ENCODE results near the gene PDSS1.
A peak's percentile ranks its signal among the peaks of the same experiment; 100 is the strongest.

Gene PDSS1

DNA sequence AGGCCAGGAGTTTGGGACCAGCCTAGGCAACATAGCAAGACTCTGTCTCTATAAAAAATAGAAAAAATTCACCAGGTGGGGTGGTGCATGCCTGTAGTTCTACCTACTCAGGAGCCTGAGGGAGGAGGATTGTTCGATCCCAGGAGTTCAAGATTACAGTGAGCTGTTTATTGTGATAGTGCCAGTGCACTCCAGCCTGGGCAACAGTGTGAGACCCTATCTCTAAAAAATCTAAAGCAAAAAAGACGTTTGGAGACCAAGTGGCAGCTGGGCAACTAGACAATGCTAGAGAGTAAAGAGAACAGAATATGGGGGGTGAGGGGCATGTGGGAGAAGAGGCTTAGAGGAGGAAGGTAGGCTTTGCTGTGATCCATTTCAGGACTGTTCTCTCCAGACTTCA is 1.4 kb downstream of the PDSS1 start:
- FAIRE-seq (no peak), DNase-seq (ENCODE audit: insufficient read length, low spot score) (no peak)

DNA sequence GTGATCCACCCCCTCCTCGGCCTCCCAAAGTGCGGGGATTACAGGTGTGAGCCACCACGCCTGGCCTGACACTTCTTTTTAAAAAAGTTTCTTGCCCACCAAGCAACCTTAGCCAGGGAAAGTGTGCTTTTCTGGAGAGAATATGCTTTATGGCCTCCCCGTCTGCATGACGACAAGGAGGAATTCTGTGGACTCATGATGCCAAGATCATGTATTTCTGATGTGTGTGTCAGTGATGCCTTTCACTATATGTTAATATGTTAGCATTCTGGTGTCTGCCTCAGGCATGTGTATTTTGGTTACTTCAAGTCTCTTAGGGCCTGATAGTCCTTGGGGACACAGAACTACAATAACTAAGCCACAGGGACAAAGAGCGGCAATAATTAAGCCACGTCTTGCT is 2.1 kb downstream of the PDSS1 start:
- FAIRE-seq (no peak), DNase-seq (ENCODE audit: insufficient read length, low spot score) (no peak)

DNA sequence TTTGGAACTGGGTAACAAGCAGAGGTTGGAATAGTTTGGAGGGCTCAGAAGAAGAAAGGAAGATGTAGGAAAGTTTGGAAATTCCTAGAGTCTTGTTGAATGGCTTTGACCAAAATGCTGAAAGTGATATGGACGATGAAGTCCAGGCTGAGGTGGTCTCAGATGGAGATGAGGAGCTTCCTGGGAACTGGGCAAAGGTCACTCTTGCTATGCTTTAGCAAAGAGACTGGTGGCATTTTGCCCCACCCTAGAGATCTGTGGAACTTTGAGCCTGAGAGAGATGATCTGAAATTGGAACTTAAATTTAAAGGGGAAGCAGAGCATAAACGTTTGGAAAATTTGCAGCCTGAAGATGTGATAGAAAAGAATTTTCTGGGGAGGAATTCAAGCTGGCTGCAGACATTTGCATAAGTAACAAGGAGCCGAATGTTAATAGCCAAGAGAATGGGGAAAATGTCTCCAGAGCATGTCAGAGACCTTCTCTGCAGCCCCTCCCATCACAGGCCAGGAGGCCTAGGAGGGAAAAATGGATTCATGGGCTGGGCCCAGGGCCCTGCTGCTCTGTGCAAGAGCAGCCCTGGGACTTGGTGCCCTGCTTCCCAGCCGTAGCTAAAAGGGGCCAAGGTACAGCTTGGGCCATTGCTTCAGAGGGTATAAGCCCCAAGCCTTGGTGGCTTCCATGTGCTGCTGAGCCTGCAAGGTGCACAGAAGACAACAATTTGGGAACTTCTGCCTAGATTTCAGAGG is 3.6 kb downstream of the PDSS1 start:
- FAIRE-seq (no peak), DNase-seq (ENCODE audit: insufficient read length, low spot score) (no peak)

DNA sequence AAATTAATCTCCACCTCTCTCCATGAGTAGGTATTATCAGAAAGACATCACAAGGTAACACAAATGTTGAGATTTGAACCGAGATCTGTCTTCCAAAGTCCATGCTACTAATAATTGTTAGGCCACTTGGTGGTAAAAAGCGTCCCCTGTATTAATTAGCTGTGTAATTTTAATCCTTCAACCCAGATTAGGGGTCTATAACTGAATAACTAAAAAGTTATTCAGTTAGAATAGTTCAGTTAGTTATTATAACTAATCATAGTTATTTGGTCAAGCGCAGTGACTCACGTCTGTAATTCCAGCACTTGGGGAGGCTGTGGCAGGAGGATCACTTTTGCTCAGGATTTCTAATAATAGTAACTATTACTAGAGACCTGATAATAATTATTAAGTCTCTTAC is 5.6 kb downstream of the PDSS1 start:
- DNase-seq (ENCODE audit: insufficient read length, low spot score) (no peak), FAIRE-seq (no peak)

DNA sequence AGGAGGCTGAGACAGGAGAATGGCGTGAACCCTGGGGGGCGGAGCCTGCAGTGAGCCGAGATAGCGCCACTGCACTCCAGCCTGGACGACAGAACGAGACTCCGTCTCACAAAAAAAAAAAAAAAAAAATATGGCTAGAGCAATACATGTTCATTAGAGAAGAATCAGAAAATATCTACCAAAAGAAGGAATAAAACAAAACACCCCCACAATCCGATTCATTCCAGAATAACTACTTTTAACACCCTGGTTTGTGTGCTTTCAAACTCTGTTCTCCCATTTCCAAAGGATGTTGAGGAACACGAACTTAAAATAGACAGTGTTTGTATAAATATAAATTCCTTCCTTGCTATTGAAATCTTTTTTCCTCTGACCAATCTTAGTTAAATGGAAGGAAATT is 6.5 kb downstream of the PDSS1 start:
- no peak for FAIRE-seq
- no peak for DNase-seq (ENCODE audit: insufficient read length, low spot score)

DNA sequence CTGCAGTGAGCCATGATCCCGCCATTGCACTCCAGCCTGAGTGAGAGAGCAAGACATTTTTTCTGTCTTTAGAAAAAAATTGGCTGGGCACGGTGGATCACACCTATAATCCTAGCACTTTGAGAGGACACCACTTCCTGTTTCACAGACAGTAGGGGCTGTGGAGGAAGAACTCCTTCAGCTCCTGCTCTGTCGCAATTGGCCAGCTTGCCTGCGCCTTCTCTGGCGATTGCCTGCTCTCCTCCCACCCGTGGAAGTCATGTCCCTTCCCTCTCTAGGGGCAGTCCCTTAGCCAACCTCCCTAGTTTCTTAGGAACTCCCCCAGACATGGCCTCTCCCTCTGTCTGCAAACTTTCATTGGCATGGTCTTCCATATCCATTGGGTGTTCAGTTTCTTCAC is 8.7 kb downstream of the PDSS1 start:
- FAIRE-seq (no peak), DNase-seq (ENCODE audit: insufficient read length, low spot score) (no peak)

DNA sequence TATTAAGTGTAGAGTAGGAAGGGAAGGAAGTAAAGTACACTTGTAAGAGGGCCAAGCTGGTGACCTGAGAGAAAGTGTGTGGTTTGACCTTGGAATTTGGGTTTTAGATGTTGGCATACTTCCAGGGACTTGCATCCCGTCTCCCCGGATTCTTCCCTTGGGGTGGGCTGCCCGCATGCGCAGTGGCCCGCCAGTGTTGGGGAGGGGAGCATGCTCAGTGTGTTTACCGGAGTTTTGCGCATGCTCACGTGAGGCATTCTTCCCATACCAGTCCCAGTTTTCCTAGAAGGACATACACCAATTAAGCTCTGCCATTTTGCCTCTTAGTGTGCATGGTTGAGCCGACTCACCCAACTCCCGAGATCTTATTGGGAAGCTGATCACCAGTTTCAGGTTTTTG is 9.4 kb downstream of the PDSS1 start:
- DNase-seq (ENCODE audit: insufficient read length, low spot score) (no peak), FAIRE-seq (no peak)

DNA sequence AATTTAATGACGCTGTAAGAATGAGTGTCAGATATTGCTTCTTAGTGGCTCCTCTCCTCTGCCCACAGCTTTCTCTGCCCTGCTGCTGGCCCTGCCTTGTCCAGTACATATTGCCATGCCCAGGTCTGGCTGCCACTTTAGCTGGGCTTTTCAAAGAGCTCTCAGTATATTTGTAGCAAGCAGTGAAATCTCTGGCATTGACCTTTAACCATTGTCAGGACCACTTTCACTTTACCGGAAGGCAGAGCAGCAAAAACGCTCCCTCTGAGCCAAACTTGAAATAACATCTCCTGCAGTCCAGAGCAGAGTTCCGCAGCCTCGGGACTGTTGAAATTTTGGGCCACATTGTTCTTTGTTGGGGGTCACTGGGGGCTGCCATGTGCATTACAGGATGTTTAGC is 13.8 kb downstream of the PDSS1 start:
- FAIRE-seq (no peak), DNase-seq (ENCODE audit: insufficient read length, low spot score) (no peak)

DNA sequence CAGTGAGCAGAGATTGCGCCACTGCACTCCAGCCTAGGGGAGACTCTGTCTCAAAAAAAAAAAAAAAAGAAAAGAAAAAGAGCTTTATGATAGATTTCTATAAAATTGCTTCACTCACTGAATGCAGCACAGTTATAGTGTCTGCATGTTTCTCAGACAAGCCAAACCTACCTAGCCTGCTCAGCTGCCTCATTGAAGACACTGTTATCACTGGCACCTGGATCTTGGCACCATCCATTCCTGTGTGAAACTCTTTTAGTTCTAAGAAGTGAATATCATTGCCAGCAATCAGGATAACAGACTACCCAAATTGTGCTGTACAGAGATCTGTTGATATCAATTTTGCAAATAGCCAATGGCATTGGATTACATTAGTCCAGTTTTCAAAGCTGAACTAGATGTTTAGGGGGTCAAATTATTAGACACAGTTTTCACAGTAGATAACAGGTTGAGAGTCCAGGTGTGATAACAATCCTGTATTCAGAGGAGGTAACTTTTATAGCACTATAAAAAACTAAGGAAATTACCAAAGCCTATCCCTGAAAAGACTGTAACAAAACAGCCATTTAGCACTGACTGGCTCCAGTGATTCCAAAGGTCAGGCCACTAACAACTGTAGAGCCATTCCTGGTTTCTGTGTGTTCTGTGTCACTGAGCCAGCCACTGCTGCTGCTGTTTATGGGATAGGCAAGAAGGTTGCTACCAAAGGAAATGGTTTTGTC is 17.1 kb downstream of the PDSS1 start:
- FAIRE-seq (no peak), DNase-seq (ENCODE audit: insufficient read length, low spot score) (no peak)

DNA sequence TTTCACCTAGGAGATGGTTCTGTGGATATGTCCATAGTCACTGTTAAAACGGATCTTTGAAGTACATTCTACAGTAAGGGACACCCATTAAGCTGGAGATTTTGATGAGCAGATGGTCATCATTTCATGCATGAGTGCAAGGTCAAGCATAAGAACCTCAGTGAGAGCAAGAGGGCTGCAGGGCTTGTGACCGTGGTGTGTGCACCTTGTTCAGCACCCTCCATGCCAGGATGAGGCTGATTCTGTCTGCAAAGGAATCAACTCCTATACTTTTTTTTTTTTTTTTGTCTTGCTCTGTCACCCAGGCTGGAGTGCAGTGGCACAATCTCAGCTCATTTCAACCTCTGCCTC is 17.6 kb downstream of the PDSS1 start:
- no peak for FAIRE-seq

DNA sequence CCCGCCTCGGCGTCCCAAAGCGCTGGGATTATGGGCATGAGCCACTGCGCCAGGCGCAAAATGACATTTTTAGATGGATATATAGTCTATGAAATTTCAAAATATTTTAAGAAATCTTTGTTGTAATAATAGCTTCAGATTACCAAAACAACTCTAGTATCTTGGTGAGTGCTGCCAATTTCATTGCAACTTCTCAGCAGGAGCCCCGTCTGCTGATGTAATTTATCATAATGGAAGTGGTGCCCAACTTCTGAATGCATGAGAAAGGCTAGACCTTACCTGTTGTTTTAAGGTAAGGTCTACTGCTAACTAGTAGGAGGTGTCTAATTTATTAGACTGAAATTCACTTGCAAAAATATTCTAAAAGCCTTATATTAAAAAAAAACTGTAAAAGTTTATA is 20.0 kb downstream of the PDSS1 start:
- FAIRE-seq (no peak), DNase-seq (ENCODE audit: insufficient read length, low spot score) (no peak)

More for the DNA sequence above, 17.6 kb downstream of the PDSS1 start:
- DNase-seq (ENCODE audit: insufficient read length, low spot score): no peak

DNA sequence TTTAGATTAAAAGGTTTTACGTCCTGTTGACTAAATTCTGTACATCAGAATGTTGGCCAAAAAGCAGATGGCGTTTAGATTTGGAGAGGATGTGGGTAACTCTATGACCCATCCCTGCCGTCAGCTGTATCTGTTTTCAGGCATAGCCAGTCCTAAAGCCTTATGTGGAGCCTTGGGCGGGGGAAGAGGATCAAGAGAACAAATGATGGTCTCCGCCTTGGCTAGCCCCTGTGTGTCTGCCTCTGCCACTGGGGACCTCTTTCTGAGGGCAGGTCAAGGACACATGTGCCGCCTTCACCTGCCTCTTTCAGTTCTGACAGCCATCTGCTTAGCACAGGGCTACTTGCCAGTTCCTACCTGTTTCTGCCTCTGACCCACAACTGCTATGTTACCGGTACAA is 24.1 kb downstream of the PDSS1 start:
- DNase-seq (ENCODE audit: insufficient read length, low spot score) (no peak), FAIRE-seq (no peak)

DNA sequence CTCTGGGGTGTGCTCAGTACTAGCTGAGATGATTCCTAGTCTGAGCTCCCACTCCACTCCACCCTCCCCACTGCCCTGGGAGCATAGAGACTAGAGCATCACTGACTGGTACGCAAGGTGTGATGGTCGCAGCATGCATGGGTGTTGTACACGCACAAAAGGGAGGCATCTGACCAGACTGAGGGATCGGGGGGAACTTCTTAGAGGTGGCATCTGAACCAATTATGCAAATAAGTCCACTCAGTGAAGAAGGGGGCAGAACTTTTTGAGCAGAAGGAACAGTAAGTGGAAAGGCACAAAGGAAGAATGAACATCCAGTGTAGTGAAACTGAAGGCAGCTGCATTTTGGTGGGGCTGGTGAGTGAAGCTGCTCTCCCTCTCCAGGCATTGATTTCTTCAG is 25.5 kb downstream of the PDSS1 start:
- FAIRE-seq: no peak
- no peak for DNase-seq (ENCODE audit: insufficient read length, low spot score)

DNA sequence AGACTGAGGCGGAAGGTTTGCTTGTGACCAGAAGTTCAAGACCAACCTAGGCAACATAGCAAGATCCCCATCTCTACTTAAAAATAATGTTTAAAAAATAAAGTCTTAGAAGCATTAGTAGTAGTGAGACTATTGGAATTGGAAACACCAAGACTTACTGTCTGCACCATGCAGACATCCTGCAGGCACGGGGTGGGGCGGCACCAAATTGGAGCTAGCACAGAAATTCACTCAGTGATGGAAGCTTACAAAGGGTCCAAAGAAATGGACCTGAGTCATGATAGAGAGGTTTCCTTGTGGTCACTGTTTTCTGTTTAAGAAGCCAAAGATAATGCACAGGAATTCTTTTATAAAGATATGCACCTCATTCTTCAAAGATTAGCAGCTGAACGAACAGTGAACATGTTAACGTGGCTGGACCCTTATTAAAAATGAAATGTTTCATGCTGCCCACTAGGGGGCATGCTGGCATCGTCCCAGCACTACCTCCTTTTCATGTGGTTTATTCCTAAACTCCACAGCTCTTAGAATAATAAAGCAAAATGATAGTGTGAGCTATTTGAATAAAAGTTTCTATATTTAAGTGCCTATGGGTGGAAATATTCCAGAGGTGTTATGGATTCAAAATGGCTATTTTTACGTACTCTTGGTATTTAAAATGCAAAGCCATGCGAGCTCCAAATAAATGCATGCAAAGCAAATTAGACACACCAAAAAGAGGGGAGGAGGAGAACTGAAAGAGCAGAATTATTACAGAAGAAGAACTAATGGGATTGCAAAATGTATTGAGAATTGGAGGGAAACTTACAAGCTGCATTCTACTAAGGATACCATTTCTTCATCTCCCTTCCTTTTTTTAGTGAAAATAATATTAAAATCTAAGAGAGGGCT is 28.6 kb downstream of the PDSS1 start:
- peak; percentile 94 for FAIRE-seq
- peak; percentile 28 for DNase-seq (ENCODE audit: insufficient read length, low spot score)

DNA sequence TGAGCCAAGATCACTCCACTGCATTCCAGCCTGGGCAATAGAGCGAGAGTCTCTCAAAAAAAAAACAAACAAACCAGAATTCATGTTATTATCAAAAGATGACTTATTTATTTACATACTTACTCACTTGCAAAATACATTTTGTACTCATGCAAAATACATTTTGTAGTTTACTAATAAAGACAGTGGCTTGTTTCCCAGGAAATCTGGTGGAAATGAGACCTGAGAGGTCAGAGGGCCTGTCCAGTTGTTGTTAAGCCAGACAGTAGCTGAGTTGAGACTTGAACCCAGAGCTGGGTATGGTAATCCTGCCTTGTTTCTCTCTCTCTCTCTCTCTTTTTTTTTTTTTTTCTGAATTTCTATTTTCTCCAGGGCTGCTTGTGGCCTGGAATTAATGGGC is 29.5 kb downstream of the PDSS1 start:
- DNase-seq (ENCODE audit: insufficient read length, low spot score): no peak
- no peak for FAIRE-seq

DNA sequence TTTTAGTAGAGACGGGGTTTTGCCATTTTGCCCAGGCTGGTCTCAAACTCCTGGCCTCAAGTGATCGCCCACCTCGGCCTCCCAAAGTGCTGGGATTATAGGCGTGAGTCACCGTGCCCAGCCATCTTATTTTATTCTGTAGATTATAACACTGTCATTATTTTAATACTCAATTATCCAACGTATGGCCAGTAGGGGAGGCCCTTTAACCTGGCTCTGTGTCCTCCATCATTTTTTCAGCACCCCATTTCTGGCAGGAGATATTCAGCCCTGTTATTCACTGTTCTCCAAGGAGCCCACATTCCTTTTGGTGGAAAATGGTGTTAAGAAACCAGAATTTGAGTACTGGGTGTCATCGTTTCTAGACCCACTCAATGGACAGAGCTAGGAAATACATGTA is 31.5 kb downstream of the PDSS1 start:
- no peak for FAIRE-seq
- DNase-seq (ENCODE audit: insufficient read length, low spot score): no peak

DNA sequence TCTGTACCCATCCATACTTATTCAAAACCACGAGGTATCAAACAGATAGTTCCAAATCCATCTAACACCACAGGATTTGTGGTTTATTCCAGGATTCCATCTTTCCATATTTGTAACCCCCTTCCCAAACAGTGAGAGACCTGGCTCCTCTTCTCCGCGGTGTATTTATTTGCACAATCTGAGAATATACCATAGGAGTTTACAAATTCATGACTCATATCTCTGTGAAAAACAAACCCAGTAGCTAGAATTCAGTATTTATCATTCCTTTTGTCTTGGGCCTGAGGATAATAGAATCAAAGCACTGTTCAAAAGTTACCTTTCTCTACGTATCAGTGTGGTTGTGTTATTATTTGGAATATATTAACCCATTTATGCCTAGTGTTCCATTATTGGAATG is 31.9 kb downstream of the PDSS1 start:
- DNase-seq (ENCODE audit: insufficient read length, low spot score) (no peak), FAIRE-seq (no peak)

DNA sequence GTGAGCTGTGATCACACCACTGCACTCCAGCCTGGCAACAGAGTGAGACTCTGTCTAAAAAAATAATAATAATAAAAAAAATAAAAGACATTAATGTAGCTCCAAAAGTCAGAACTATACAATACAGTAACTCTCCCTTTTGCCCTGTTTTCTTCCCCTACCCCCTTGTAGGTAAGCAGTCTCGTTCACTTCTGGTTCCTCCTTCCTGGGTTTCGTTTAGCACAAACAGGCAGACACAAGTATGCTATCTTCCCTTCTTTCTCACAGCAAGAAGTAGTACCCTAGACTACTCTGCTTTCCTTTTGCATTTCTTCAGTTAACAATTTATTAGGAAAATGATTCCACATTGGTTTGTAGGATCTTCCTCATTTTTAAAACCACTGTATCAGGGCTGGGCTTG is 33.1 kb downstream of the PDSS1 start:
- DNase-seq (ENCODE audit: insufficient read length, low spot score) (no peak), FAIRE-seq (no peak)

DNA sequence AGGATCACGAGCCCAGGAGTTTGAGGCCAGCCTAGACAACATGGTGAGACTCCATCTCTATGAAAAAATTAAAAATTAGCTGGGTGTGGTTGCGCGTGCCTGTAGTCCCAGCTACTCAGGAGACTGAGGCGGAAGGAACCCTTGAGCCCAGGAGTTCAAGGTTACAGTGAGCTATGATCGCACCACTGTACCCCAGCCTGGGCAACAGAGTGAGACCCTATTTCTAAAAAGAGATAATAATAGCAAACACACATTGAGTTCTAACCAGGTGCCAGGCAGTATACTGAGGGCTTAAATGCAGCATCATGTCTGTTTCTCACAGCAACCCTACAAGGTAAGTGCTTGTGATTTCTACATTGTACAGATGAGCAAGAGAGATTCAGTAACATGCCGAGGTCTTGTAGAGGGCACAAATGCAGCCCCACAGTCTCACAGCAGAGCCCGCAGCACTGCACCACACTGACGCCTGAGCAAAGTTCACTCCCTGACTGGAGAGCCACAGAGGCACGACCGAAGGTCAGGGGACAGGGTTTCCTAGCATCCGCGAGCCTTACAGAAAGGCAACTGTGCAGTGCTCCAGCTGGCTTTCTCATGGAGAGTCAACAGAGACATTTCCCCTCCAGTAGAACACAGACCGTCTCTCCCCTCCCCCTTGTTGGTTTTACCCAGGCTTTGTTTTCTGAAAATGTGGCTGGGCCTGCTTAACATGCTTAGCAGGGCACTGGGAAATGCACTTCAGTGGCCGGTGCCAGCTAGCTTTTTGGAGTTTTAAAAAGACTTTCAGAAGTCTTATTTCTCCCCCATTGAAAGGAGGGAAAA is 36.5 kb downstream of the PDSS1 start:
- no peak for FAIRE-seq
- no peak for DNase-seq (ENCODE audit: insufficient read length, low spot score)

DNA sequence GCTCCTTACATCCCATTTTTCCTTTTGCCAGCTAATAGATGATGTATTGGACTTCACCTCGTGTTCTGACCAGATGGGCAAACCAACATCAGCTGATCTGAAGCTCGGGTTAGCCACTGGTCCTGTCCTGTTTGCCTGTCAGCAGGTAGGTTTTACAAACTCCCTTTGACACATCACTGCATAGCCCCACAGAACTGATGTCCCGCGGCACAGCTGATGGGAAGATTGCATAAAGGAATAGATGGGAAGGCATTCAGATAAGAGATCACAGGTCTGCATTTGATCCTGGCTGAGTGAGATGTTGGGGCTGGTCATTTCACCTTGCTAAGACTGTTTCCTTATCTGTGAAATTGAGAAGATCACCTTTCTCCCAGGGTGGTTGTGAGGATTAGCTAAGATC is 37.9 kb downstream of the PDSS1 start:
- DNase-seq (ENCODE audit: insufficient read length, low spot score) (no peak), FAIRE-seq (no peak)

DNA sequence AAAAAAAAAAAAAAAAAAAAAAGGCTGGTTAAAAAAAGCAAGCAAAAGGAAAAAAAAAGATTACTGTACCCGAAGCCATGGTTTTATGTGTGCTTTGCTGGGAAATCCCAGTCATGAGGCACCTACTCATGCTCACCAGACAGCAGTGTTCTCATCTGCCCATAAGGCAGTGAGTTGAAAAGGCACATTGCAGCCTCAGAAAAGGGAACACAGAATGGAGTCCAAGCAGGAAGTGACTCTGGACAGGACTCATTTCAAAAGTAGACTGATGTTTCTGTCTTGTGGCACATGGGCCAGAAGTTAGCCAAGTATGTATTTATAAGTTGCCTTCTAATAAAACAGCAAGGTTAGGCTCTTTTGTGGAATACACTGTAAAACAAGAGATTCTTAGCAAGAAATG is 40.2 kb downstream of the PDSS1 start:
- DNase-seq (ENCODE audit: insufficient read length, low spot score) (peak; percentile 54), FAIRE-seq (peak; percentile 93)

All from GM19239 (cell line).